Ascending aorta (tissue), 2 donors: ENCODE results near the gene MYO18A. TPM values are rescaled to one million over a fixed set of nuclear protein-coding genes. Genes with fewer than 3 reads are reported as not detected.

Source experiments
- DNase-seq, 2 donors: peaks; one replicate each; pipeline ENCODE4 v3.0.0-alpha.2; 2019; ENCODE audit warnings: low spot score in 2 of 2
- H3K27ac ChIP-seq, 2 donors: fragments of 200-600 bp; sonication (generic); one replicate each; pipeline ENCODE4 v1.5.1; 2016 to 2017; ENCODE audit warnings: mild to moderate bottlenecking in 1 of 2
- H3K27me3 ChIP-seq: fragments of 200-600 bp; sonication (generic); one replicate; pipeline ENCODE4 v1.5.1; 2017
- H3K36me3 ChIP-seq, 2 donors: fragments of 200-600 bp; sonication (generic); one replicate each; pipeline ENCODE4 v1.5.1; 2016
- H3K4me1 ChIP-seq, 2 donors: fragments of 200-600 bp; sonication (generic); one replicate each; pipeline ENCODE4 v1.5.1; 2016 to 2017; ENCODE audit warnings: mild to moderate bottlenecking in 1 of 2
- H3K4me3 ChIP-seq, 2 donors: fragments of 200-600 bp; sonication (generic); one replicate each; pipeline ENCODE4 v1.5.1; 2016 to 2017; ENCODE audit warnings: mild to moderate bottlenecking in 1 of 2
- H3K9me3 ChIP-seq, 2 donors: fragments of 200-600 bp; sonication (generic); one replicate each; pipeline ENCODE4 v1.5.1; 2016
- intact Hi-C: fragments of 100-400 bp; cut with DNase I; formaldehyde crosslinking; loops from one replicate; pipeline ENCODE4 v1.15.1; 2023
- total RNA-seq: library from RNA; depleted of rRNA; stranded (reverse); fragments of >200 nt; gene quantifications from one replicate; pipeline ENCODE4 v1.1.0, GENCODE V29; 2016
- TF ChIP-seq, protein P1 (sequence below), 3 experiments: fragments of 200-600 bp in 2 of 3; fragments of 450-650 bp in 1 of 3; sonication (generic) in 2 of 3; IDR thresholded peaks; one replicate each; pipeline ENCODE4 v1.5.1; 2016 to 2019; ENCODE audit warnings: antibody characterized with exemption in 3 of 3, mild to moderate bottlenecking in 1 of 3, moderate library complexity in 1 of 3

The MYO18A gene
- total RNA-seq, 1 donor from 2014 or later: 185 TPM

DNA sequence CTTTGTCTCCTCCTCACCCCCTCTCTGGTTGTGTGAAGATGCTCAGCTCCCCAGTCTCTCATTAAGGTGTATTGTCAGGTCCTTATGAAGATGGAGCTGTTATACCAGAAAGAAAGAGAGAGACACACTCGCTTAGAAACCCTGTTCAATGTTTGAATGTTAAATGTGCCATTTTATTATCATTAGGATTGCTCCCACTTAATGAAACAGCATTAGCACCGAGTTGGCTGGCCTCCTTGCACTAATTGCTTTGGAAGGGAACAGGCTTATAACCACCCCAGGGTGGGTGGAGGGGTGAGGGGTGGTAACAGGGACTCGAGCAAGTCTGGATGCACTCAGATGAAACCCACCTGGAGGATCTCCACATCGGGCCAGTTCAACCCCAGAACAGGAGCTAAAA is 122.8 kb downstream of the MYO18A start:
- H3K9me3 ChIP-seq: no peaks in the 10 kb centered on the region
- H3K4me1 ChIP-seq: no peaks in the 10 kb centered on the region
- H3K27me3 ChIP-seq: no peaks in the 10 kb centered on the region
- H3K27ac ChIP-seq: no peak overlapping the region
- no peak for DNase-seq
- intact Hi-C loops: loop anchor here (10.0 kb wide), 1 partner anchor 823 kb away; no protein-coding TSS in a partner anchor
- TF ChIP-seq, protein P1, sequence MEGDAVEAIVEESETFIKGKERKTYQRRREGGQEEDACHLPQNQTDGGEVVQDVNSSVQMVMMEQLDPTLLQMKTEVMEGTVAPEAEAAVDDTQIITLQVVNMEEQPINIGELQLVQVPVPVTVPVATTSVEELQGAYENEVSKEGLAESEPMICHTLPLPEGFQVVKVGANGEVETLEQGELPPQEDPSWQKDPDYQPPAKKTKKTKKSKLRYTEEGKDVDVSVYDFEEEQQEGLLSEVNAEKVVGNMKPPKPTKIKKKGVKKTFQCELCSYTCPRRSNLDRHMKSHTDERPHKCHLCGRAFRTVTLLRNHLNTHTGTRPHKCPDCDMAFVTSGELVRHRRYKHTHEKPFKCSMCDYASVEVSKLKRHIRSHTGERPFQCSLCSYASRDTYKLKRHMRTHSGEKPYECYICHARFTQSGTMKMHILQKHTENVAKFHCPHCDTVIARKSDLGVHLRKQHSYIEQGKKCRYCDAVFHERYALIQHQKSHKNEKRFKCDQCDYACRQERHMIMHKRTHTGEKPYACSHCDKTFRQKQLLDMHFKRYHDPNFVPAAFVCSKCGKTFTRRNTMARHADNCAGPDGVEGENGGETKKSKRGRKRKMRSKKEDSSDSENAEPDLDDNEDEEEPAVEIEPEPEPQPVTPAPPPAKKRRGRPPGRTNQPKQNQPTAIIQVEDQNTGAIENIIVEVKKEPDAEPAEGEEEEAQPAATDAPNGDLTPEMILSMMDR (IDR thresholded peaks at IDR 0.05): no peak
- H3K36me3 ChIP-seq: no peaks in the 10 kb centered on the region
- no peak overlapping the region for H3K4me3 ChIP-seq

DNA sequence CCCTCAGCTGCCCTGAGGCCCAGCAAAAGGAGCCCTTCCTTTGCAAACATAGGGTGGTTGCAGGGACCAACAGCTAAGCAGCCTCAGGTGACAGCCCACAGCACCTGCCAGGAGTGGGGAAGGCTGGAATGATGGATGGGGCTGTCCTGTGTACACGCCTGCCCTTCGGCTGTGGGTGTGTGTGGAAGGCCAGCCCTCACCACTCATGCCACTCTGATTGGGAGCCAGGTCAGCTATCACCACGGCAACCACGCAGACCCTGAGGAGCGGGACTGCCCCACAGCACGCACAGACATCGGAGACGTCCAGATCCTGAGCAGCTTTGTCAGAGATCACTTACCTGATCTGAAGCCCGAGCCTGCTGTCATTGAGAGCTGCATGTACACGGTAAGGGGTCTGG is 125.4 kb downstream of the MYO18A start:
- H3K4me1 ChIP-seq: no peaks in the 10 kb centered on the region

DNA sequence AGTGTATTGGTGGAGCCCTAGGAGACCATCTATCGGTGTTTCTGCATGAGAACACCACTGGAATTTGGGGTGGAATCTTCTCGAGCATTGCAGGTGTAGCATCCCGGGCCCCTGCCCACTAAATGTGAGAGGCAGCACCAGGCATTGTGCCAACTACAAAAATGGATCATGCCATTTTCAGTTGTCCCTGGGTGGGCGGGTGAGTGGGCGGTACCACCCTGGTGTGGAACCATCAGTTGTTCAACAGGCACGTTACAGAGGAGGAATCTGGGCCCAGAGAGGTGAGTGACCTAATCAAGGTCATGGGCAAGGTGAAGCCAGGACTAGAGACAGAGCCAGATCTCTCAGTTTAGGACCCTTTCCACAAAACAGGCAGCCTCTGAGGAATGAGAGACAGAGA is 128.5 kb downstream of the MYO18A start:
- Histone ChIP-seq H3K4me3 (no peak overlapping the region), H3K27me3 (no peaks in the 10 kb centered on the region), H3K9me3 (no peaks in the 10 kb centered on the region), H3K4me1 (no peaks in the 10 kb centered on the region), H3K36me3 (no peaks in the 10 kb centered on the region), H3K27ac (no peak overlapping the region)
- DNase-seq: no peak
- TF ChIP-seq, protein P1 (IDR thresholded peaks at IDR 0.05): no peak
- intact Hi-C loops: loop anchor here (10.0 kb wide), 1 partner anchor 817 kb away; no protein-coding TSS in a partner anchor

More for the DNA sequence above, 125.4 kb downstream of the MYO18A start:
- H3K36me3 ChIP-seq: no peaks in the 10 kb centered on the region
- no peak overlapping the region for H3K4me3 ChIP-seq
- H3K27ac ChIP-seq: no peak overlapping the region
- no peaks in the 10 kb centered on the region for H3K27me3 ChIP-seq
- H3K9me3 ChIP-seq: no peaks in the 10 kb centered on the region
- TF ChIP-seq, protein P1 (IDR thresholded peaks at IDR 0.05): no peak
- DNase-seq: no peak
- intact Hi-C loops: loop anchor here (10.0 kb wide), 1 partner anchor 820 kb away; no protein-coding TSS in a partner anchor

DNA sequence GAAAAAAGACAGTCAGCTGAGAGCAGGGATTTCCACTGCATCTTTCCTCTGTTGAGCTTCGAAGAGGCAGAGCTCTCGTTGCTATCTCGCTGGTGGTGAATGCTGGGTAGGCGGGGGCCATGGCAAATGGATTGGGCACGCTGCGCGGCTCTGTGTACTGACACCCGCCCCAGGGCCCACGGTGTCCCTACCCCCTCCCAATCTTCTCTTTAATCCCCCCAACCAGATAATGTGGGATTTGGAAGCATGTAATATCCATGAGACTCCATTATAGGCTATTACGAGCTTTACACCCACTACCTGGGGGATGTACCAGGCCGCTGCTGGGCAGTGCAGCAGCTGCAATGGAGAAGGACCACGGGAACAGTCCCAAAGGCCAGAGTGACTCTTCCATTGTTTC is 129.0 kb downstream of the MYO18A start:
- intact Hi-C loops: loop anchor here (10.0 kb wide), 1 partner anchor 816 kb away; no protein-coding TSS in a partner anchor
- Histone ChIP-seq H3K4me3 (no peak overlapping the region), H3K9me3 (no peaks in the 10 kb centered on the region), H3K36me3 (no peaks in the 10 kb centered on the region), H3K27ac (no peak overlapping the region), H3K4me1 (no peaks in the 10 kb centered on the region), H3K27me3 (no peaks in the 10 kb centered on the region)
- TF ChIP-seq, protein P1 (IDR thresholded peaks at IDR 0.05): no peak
- DNase-seq: no peak

DNA sequence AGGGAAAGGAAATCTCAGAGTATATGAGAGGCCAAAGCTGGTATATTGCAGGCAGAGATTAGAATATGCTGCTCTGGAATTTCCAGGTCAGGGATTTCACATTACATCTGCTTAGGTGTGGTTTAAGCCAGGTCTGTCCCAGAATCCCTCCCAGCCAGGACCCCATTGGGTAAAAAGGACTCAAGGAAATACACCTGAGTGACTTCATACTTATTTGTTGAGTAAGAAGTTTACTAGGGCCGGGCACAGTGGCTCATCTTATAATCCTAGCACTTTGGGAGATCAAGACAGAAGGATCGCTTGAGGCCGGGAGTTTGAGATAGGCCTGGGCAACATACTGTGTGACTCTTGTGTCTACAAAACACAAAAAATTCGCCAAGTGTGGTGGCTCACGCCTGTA is 130.0 kb downstream of the MYO18A start:
- no peaks in the 10 kb centered on the region for H3K4me1 ChIP-seq
- H3K27ac ChIP-seq: no peak overlapping the region
- H3K9me3 ChIP-seq: no peaks in the 10 kb centered on the region
- intact Hi-C loops: loop anchor here (10.0 kb wide), 1 partner anchor 815 kb away; no protein-coding TSS in a partner anchor
- H3K36me3 ChIP-seq: no peaks in the 10 kb centered on the region
- TF ChIP-seq, protein P1 (IDR thresholded peaks at IDR 0.05): no peak
- no peaks in the 10 kb centered on the region for H3K27me3 ChIP-seq
- DNase-seq: no peak
- no peak overlapping the region for H3K4me3 ChIP-seq
